Endodermal cell (in vitro differentiated cells): ENCODE results near the gene PTPN14. TPM values are rescaled to one million over a fixed set of nuclear protein-coding genes. Genes with fewer than 3 reads are reported as not detected.
"Not testable (repeated sequence)": the region's sequence is repeated elsewhere in the genome, so short reads cannot be mapped to it uniquely, and the experiment has no call there.

Source experiments
- DNase-seq: peaks from one replicate; pipeline ENCODE4 v3.0.0-alpha.2; 2017
- H3K27ac ChIP-seq: 2 replicates; pipeline ENCODE4 v1.5.1; 2013; ENCODE audit warnings: mild to moderate bottlenecking, low read depth, low read length, moderate library complexity
- H3K27me3 ChIP-seq: 2 replicates; pipeline ENCODE4 v1.6.1; 2013; ENCODE audit warnings: mild to moderate bottlenecking, low read length, moderate library complexity; ENCODE audit not compliant: insufficient read depth, control insufficient read depth, poor library complexity, severe bottlenecking
- H3K36me3 ChIP-seq: 2 replicates; pipeline ENCODE4 v1.7.0; 2013; ENCODE audit warnings: mild to moderate bottlenecking, low read length, moderate library complexity; ENCODE audit not compliant: control insufficient read depth, insufficient read depth
- H3K4me1 ChIP-seq: one replicate; pipeline ENCODE4 v1.7.0; 2013; ENCODE audit warnings: low read length; ENCODE audit not compliant: control insufficient read depth, insufficient read depth
- H3K4me3 ChIP-seq: 2 replicates; pipeline ENCODE4 v1.5.1; 2013; ENCODE audit warnings: mild to moderate bottlenecking, low read length, moderate library complexity
- H3K9ac ChIP-seq: 2 replicates; pipeline ENCODE4 v1.6.1; 2013; ENCODE audit warnings: mild to moderate bottlenecking, low read length, moderate library complexity; ENCODE audit not compliant: poor library complexity, severe bottlenecking; ENCODE audit errors: extremely low read depth
- H3K9me3 ChIP-seq: 2 replicates; pipeline ENCODE4 v1.6.1; 2013; ENCODE audit warnings: mild to moderate bottlenecking, low read length, moderate library complexity; ENCODE audit not compliant: control insufficient read depth
- H3K27ac Mint-ChIP-seq: 2 replicates; pipeline ENCODE4 v1.8.0; 2020; ENCODE audit warnings: mixed read lengths
- H3K27me3 Mint-ChIP-seq: 2 replicates; pipeline ENCODE4 v1.8.0; 2021; ENCODE audit warnings: mild to moderate bottlenecking, mixed read lengths; ENCODE audit not compliant: insufficient read depth
- H3K36me3 Mint-ChIP-seq: 2 replicates; pipeline ENCODE4 v1.8.0; 2020; ENCODE audit warnings: low read depth, mixed read lengths
- H3K4me1 Mint-ChIP-seq: 2 replicates; pipeline ENCODE4 v1.8.0; 2020; ENCODE audit warnings: mixed read lengths
- H3K4me3 Mint-ChIP-seq: 2 replicates; pipeline ENCODE4 v1.8.0; 2020; ENCODE audit warnings: mild to moderate bottlenecking, moderate library complexity, mixed read lengths
- H3K9me3 Mint-ChIP-seq: 2 replicates; pipeline ENCODE4 v1.8.0; 2020; ENCODE audit warnings: mild to moderate bottlenecking, mixed read lengths
- CTCF ChIP-seq: fragments of 200-600 bp; sonication (generic); conservative IDR thresholded peaks from 2 replicates; pipeline ENCODE4 v1.5.0; 2021; ENCODE audit warnings: antibody characterized with exemption, mild to moderate bottlenecking
- WGBS, 2 experiments: methylation state at CpG; one replicate each; pipeline versions ENCODE4 v1.1.5 to v1.1.7; 2013; ENCODE audit warnings: missing lambda C conversion rate in 2 of 2, mixed read lengths in 1 of 2; ENCODE audit not compliant: insufficient coverage in 1 of 2, insufficient read length in 1 of 2; 5-methylcytosine and 5-hydroxymethylcytosine counted together
- long read RNA-seq, 4 experiments: library from polyadenylated mRNA in 2 of 4; library from RNA in 1 of 4; library from capped mRNA in 1 of 4; stranded (forward) in 3 of 4; unstranded in 1 of 4; transcript quantifications; one replicate each; pipeline ENCODE4 v2.0.0, GENCODE V29; 2020 to 2021; ENCODE audit warnings: inconsistent platforms in 1 of 4
- polyA plus RNA-seq, 2 experiments: library from polyadenylated mRNA; stranded (reverse); fragments of 50-300 nt; gene quantifications; one replicate each; pipeline ENCODE4 v1.2.3, GENCODE V29; 2013
- total RNA-seq, 2 donors: library from RNA; stranded (reverse); fragmentation: NEBNext Ultra II Directional in 1 of 2; extraction: Animal tissue kit (Norgen Biotek cat#: 25700) in 1 of 2; gene quantifications; 2 replicates in 1 of 2; 3 replicates in 1 of 2; pipeline ENCODE4 v1.2.1, GENCODE V29; 2021

PTPN14 gene
- 10 to 100 TPM; 72.6 to 93.2 TPM for total RNA-seq
- 20.1 TPM for polyA plus RNA-seq (2013, experiment 1 of 2)
- polyA plus RNA-seq (2013, experiment 2 of 2) = 23.3 TPM
- long read RNA-seq, experiment 1, partial matches to known transcripts = 3 of 19 reads
- long read RNA-seq, experiment 1, other reads (novel, unspliced or antisense) = 16 of 19 reads
- long read RNA-seq, experiment 2, full-length matches to known transcripts = 3 of 31 reads
- long read RNA-seq, experiment 2, partial matches to known transcripts = 4 of 31 reads
- long read RNA-seq, experiment 2, other reads (novel, unspliced or antisense) = 24 of 31 reads
- long read RNA-seq, experiment 3, full-length matches to known transcripts = 6 of 49 reads
- long read RNA-seq, experiment 3, partial matches to known transcripts = 36 of 49 reads
- long read RNA-seq, experiment 3, other reads (novel, unspliced or antisense) = 7 of 49 reads
- long read RNA-seq, experiment 4, partial matches to known transcripts = 0 of 2 reads
- long read RNA-seq, experiment 4, other reads (novel, unspliced or antisense) = 2 of 2 reads

- Histone ChIP-seq H3K4me1 (peaks cover 16% of the 10 kb centered on the region), H3K27me3 (no peaks in the 10 kb centered on the region), H3K36me3 (no peaks in the 10 kb centered on the region), H3K9me3 (no peaks in the 10 kb centered on the region), H3K4me3 (peak within 1 kb of the TSS; percentile 92), H3K9ac (peak within 1 kb of the TSS; percentile 100), H3K27ac (peak within 1 kb of the TSS; percentile 98)
- no peaks in the 10 kb centered on the region for H3K36me3 Mint-ChIP-seq
- peak; percentile 65 for TF ChIP-seq CTCF
- WGBS, 2 experiments = 0% methylated on average over 11 to 67 of the region's 67 CpGs
- DNase-seq = peak; percentile 95
- no peaks in the 10 kb centered on the region for H3K9me3 Mint-ChIP-seq
- peak within 1 kb of the TSS; percentile 100 for H3K27ac Mint-ChIP-seq
- no peaks in the 10 kb centered on the region for H3K27me3 Mint-ChIP-seq
- H3K4me3 Mint-ChIP-seq = peak within 1 kb of the TSS; percentile 84
- H3K4me1 Mint-ChIP-seq = peaks cover 49% of the 10 kb centered on the region
Measured at GRCh38 chr1:214551436-214552173, at the start of gene PTPN14. Gene PTPN14, minus strand, starts transcription at chr1:214551602. Its CDS starts 86,799 bp downstream, at chr1:214464803.

GRCh38 chr1:214593158-214593557 lies 41.8 kb upstream of the PTPN14 start:
- H3K27me3 Mint-ChIP-seq = no peaks in the 10 kb centered on the region
- H3K4me3 Mint-ChIP-seq = no peak overlapping the region
- Histone ChIP-seq H3K4me1 (no peaks in the 10 kb centered on the region), H3K36me3 (no peaks in the 10 kb centered on the region), H3K4me3 (no peak overlapping the region), H3K9ac (no peak overlapping the region), H3K27me3 (no peaks in the 10 kb centered on the region), H3K9me3 (no peaks in the 10 kb centered on the region), H3K27ac (no peak overlapping the region)
- no peaks in the 10 kb centered on the region for H3K36me3 Mint-ChIP-seq
- no peak for TF ChIP-seq CTCF
- H3K27ac Mint-ChIP-seq = no peak overlapping the region
- no peaks in the 10 kb centered on the region for H3K9me3 Mint-ChIP-seq
- no peaks in the 10 kb centered on the region for H3K4me1 Mint-ChIP-seq
- no peak for DNase-seq

DNA sequence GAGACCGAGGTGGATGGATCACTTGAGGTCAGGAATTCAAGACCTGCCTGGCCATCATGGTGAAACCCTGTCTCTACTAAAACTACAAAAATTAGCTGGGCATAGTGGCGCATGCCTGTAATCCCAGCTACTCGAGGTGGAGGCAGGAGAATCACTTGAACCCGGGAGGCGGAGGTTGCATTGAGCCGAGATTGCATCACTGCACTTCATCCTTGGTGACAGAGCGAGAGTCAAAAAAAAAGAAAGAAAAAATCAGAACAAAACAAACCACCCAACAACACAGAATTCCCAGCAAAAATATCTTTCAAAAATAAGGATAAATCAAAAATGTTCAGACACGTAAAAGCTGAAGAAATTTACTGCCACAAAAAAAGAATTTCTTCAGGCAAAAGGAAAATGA lies 40.5 kb upstream of the PTPN14 start:
- H3K36me3 Mint-ChIP-seq, DNase-seq, H3K36me3 ChIP-seq, H3K9me3 Mint-ChIP-seq, H3K4me1 Mint-ChIP-seq, H3K27me3 Mint-ChIP-seq, H3K9ac ChIP-seq, H3K27me3 ChIP-seq, H3K4me3 ChIP-seq, H3K27ac Mint-ChIP-seq, H3K4me3 Mint-ChIP-seq, H3K27ac ChIP-seq, H3K4me1 ChIP-seq, H3K9me3 ChIP-seq: not testable (repeated sequence)
- WGBS, 2 experiments = 93 to 95% methylated on average over 6 to 8 of the region's 8 CpGs
